ENCODE measurements around the gene GRID1.
A peak's percentile ranks its signal among the peaks of the same experiment; 100 is the strongest.

GRID1 gene

GRCh38 chr10:86059892-86060291, 306.7 kb downstream of the GRID1 start:
- Mint-ChIP-seq H3K4me3 (no peak overlapping the region), H3K9me3 (ENCODE audit: low read depth) (no peaks in the 10 kb centered on the region), H3K4me1 (ENCODE audit: low read depth) (no peaks in the 10 kb centered on the region), H3K27me3 (peaks cover 5% of the 10 kb centered on the region), H3K36me3 (no peaks in the 10 kb centered on the region), H3K27ac (no peak overlapping the region)

- Mint-ChIP-seq H3K4me3 (no peak overlapping the region), H3K36me3 (no peaks in the 10 kb centered on the region), H3K4me1 (ENCODE audit: low read depth) (no peaks in the 10 kb centered on the region), H3K27me3 (peaks cover 7% of the 10 kb centered on the region), H3K9me3 (ENCODE audit: low read depth) (no peaks in the 10 kb centered on the region), H3K27ac (no peak overlapping the region)
These were observed 307.6 kb downstream of the GRID1 start for GRCh38 chr10:86058964-86059363.

GRCh38 chr10:86057708-86058107, 308.9 kb downstream of the GRID1 start:
- no peaks in the 10 kb centered on the region for H3K36me3 Mint-ChIP-seq
- peaks cover 7% of the 10 kb centered on the region for H3K27me3 Mint-ChIP-seq
- H3K4me3 Mint-ChIP-seq = no peak overlapping the region
- H3K27ac Mint-ChIP-seq = no peak overlapping the region
- H3K9me3 Mint-ChIP-seq (ENCODE audit: low read depth) = no peaks in the 10 kb centered on the region
- H3K4me1 Mint-ChIP-seq (ENCODE audit: low read depth) = no peaks in the 10 kb centered on the region

- no peaks in the 10 kb centered on the region for H3K36me3 Mint-ChIP-seq
- no peak overlapping the region for H3K4me3 Mint-ChIP-seq
- no peaks in the 10 kb centered on the region for H3K9me3 Mint-ChIP-seq (ENCODE audit: low read depth)
- H3K27me3 Mint-ChIP-seq = peaks cover 7% of the 10 kb centered on the region
- no peak overlapping the region for H3K27ac Mint-ChIP-seq
- no peaks in the 10 kb centered on the region for H3K4me1 Mint-ChIP-seq (ENCODE audit: low read depth)
These were observed 309.9 kb downstream of the GRID1 start for GRCh38 chr10:86056672-86057071.

- peaks cover 5% of the 10 kb centered on the region for H3K27me3 Mint-ChIP-seq
- H3K36me3 Mint-ChIP-seq = no peaks in the 10 kb centered on the region
- no peak overlapping the region for H3K4me3 Mint-ChIP-seq
- no peaks in the 10 kb centered on the region for H3K9me3 Mint-ChIP-seq (ENCODE audit: low read depth)
- no peak overlapping the region for H3K27ac Mint-ChIP-seq
- no peaks in the 10 kb centered on the region for H3K4me1 Mint-ChIP-seq (ENCODE audit: low read depth)
These were observed 310.7 kb downstream of the GRID1 start for GRCh38 chr10:86055928-86056327.

GRCh38 chr10:86053675-86054074, 312.9 kb downstream of the GRID1 start:
- no peaks in the 10 kb centered on the region for H3K4me1 Mint-ChIP-seq (ENCODE audit: low read depth)
- no peak overlapping the region for H3K27ac Mint-ChIP-seq
- H3K27me3 Mint-ChIP-seq = peaks cover 8% of the 10 kb centered on the region
- no peaks in the 10 kb centered on the region for H3K9me3 Mint-ChIP-seq (ENCODE audit: low read depth)
- no peak overlapping the region for H3K4me3 Mint-ChIP-seq
- H3K36me3 Mint-ChIP-seq = peaks cover 3% of the 10 kb centered on the region

- Mint-ChIP-seq H3K4me3 (no peak overlapping the region), H3K27ac (no peak overlapping the region), H3K4me1 (ENCODE audit: low read depth) (peaks cover 14% of the 10 kb centered on the region), H3K9me3 (ENCODE audit: low read depth) (no peaks in the 10 kb centered on the region), H3K27me3 (peaks cover 8% of the 10 kb centered on the region), H3K36me3 (peaks cover 3% of the 10 kb centered on the region)
These were observed 315.0 kb downstream of the GRID1 start for GRCh38 chr10:86051586-86051985.

GRCh38 chr10:86049442-86049841, 317.2 kb downstream of the GRID1 start:
- Mint-ChIP-seq H3K4me1 (ENCODE audit: low read depth) (peaks cover 21% of the 10 kb centered on the region), H3K9me3 (ENCODE audit: low read depth) (no peaks in the 10 kb centered on the region), H3K4me3 (no peak overlapping the region), H3K27me3 (peaks cover 4% of the 10 kb centered on the region), H3K27ac (no peak overlapping the region), H3K36me3 (peaks cover 3% of the 10 kb centered on the region)

GRCh38 chr10:86048973-86049372, 317.6 kb downstream of the GRID1 start:
- no peak overlapping the region for H3K27ac Mint-ChIP-seq
- H3K27me3 Mint-ChIP-seq = peaks cover 4% of the 10 kb centered on the region
- no peak overlapping the region for H3K4me3 Mint-ChIP-seq
- peaks cover 3% of the 10 kb centered on the region for H3K36me3 Mint-ChIP-seq
- no peaks in the 10 kb centered on the region for H3K9me3 Mint-ChIP-seq (ENCODE audit: low read depth)
- H3K4me1 Mint-ChIP-seq (ENCODE audit: low read depth) = peaks cover 21% of the 10 kb centered on the region

- Mint-ChIP-seq H3K4me1 (ENCODE audit: low read depth) (peaks cover 21% of the 10 kb centered on the region), H3K27ac (no peak overlapping the region), H3K9me3 (ENCODE audit: low read depth) (no peaks in the 10 kb centered on the region), H3K27me3 (peaks cover 4% of the 10 kb centered on the region), H3K4me3 (no peak overlapping the region), H3K36me3 (peaks cover 3% of the 10 kb centered on the region)
These were observed 318.0 kb downstream of the GRID1 start for GRCh38 chr10:86048571-86048970.

GRCh38 chr10:86047588-86047987, 319.0 kb downstream of the GRID1 start:
- Mint-ChIP-seq H3K27ac (peak overlapping the region; percentile 28), H3K4me1 (ENCODE audit: low read depth) (peaks cover 21% of the 10 kb centered on the region), H3K4me3 (peak overlapping the region; percentile 17), H3K9me3 (ENCODE audit: low read depth) (no peaks in the 10 kb centered on the region), H3K36me3 (peaks cover 3% of the 10 kb centered on the region), H3K27me3 (peaks cover 4% of the 10 kb centered on the region)

- Mint-ChIP-seq H3K9me3 (ENCODE audit: low read depth) (no peaks in the 10 kb centered on the region), H3K4me3 (peak overlapping the region; percentile 18), H3K4me1 (ENCODE audit: low read depth) (peaks cover 21% of the 10 kb centered on the region), H3K27ac (no peak overlapping the region), H3K36me3 (peaks cover 3% of the 10 kb centered on the region), H3K27me3 (peaks cover 4% of the 10 kb centered on the region)
These were observed 319.6 kb downstream of the GRID1 start for GRCh38 chr10:86046845-86047460.

GRCh38 chr10:86045896-86046295, 320.7 kb downstream of the GRID1 start:
- Mint-ChIP-seq H3K4me3 (no peak overlapping the region), H3K27ac (no peak overlapping the region), H3K36me3 (peaks cover 3% of the 10 kb centered on the region), H3K9me3 (ENCODE audit: low read depth) (no peaks in the 10 kb centered on the region), H3K27me3 (peaks cover 5% of the 10 kb centered on the region), H3K4me1 (ENCODE audit: low read depth) (peaks cover 21% of the 10 kb centered on the region)

- H3K27ac Mint-ChIP-seq = no peak overlapping the region
- H3K4me1 Mint-ChIP-seq (ENCODE audit: low read depth) = peaks cover 21% of the 10 kb centered on the region
- no peak overlapping the region for H3K4me3 Mint-ChIP-seq
- H3K27me3 Mint-ChIP-seq = peaks cover 1% of the 10 kb centered on the region
- no peaks in the 10 kb centered on the region for H3K9me3 Mint-ChIP-seq (ENCODE audit: low read depth)
- H3K36me3 Mint-ChIP-seq = no peaks in the 10 kb centered on the region
These were observed 322.6 kb downstream of the GRID1 start for GRCh38 chr10:86044029-86044428.

- H3K36me3 Mint-ChIP-seq = no peaks in the 10 kb centered on the region
- H3K27ac Mint-ChIP-seq = no peak overlapping the region
- no peak overlapping the region for H3K4me3 Mint-ChIP-seq
- H3K27me3 Mint-ChIP-seq = peaks cover 1% of the 10 kb centered on the region
- no peaks in the 10 kb centered on the region for H3K9me3 Mint-ChIP-seq (ENCODE audit: low read depth)
- H3K4me1 Mint-ChIP-seq (ENCODE audit: low read depth) = peaks cover 21% of the 10 kb centered on the region
These were observed 323.4 kb downstream of the GRID1 start for GRCh38 chr10:86043236-86043635.

- no peak overlapping the region for H3K27ac Mint-ChIP-seq
- H3K9me3 Mint-ChIP-seq (ENCODE audit: low read depth) = no peaks in the 10 kb centered on the region
- no peak overlapping the region for H3K4me3 Mint-ChIP-seq
- peaks cover 1% of the 10 kb centered on the region for H3K27me3 Mint-ChIP-seq
- H3K4me1 Mint-ChIP-seq (ENCODE audit: low read depth) = peaks cover 13% of the 10 kb centered on the region
- no peaks in the 10 kb centered on the region for H3K36me3 Mint-ChIP-seq
These were observed 324.4 kb downstream of the GRID1 start for GRCh38 chr10:86042161-86042560.

All from activated naive CD8-positive, alpha-beta T cell (primary cell).